H1 (cell line): Measurements from ENCODE around the gene ATP1A3. TPM values are rescaled to one million over a fixed set of nuclear protein-coding genes. Genes with fewer than 3 reads are reported as not detected.

Source experiments
- CBX8 ChIP-seq: fragments of 300-800, 300-1000 bp; sonication (generic); IDR thresholded peaks from 2 replicates; pipeline ENCODE4 v1.7.1; 2016; ENCODE audit warnings: low read depth, low read length, borderline replicate concordance
- E2F6 ChIP-seq: IDR thresholded peaks from 2 replicates; pipeline ENCODE4 v1.6.1; 2012; ENCODE audit warnings: inconsistent platforms
- EZH2 ChIP-seq: fragments of 200-600 bp; sonication (generic); IDR thresholded peaks from 2 replicates; pipeline ENCODE4 v1.7.1; 2012; ENCODE audit warnings: low read depth, mild to moderate bottlenecking, moderate library complexity, low read length, inconsistent platforms; ENCODE audit not compliant: severe bottlenecking
- GTF2F1 ChIP-seq: IDR thresholded peaks from 2 replicates; pipeline ENCODE4 v1.6.1; 2012; ENCODE audit warnings: low read depth, low read length, improper control_type of control experiment, borderline replicate concordance
- POU5F1 ChIP-seq: IDR thresholded peaks from 2 replicates; pipeline ENCODE4 v1.6.1; 2011; ENCODE audit warnings: low read depth, mild to moderate bottlenecking, low read length, moderate library complexity
- RBBP5 ChIP-seq: IDR thresholded peaks from 2 replicates; pipeline ENCODE4 v1.7.1; 2012; ENCODE audit warnings: low read depth, mild to moderate bottlenecking, inconsistent platforms, low read length, moderate library complexity, borderline replicate concordance
- SP2 ChIP-seq: IDR thresholded peaks from 2 replicates; pipeline ENCODE4 v1.6.1; 2012; ENCODE audit warnings: mild to moderate bottlenecking, low read length, inconsistent platforms
- polyA plus RNA-seq, 7 experiments: library from polyadenylated mRNA; depleted of rRNA in 3 of 7; stranded (reverse) in 5 of 7; unstranded in 2 of 7; fragments of >200 nt in 5 of 7; fragments of 200-250 nt in 2 of 7; gene quantifications; 1 replicate in 5 of 7; 2 replicates in 1 of 7; 4 replicates in 1 of 7; pipeline versions ENCODE4 v1.2.1 to v1.2.3, GENCODE V29; 2011 to 2013; ENCODE audit warnings: missing spikeins in 2 of 7, mixed read lengths in 2 of 7
- total RNA-seq: library from RNA; stranded (reverse); fragmentation: NEBNext Ultra II Directional; extraction: Animal tissue kit (Norgen Biotek cat#: 25700); gene quantifications from 2 replicates; pipeline ENCODE4 v1.2.1, GENCODE V29; 2021

ATP1A3 gene
- total and polyA plus RNA-seq, 2 of the 8 experiments (the other 6 are each of a cell fraction or from before 2014, with no cell fraction given): 11.1 to 41.2 TPM

GRCh38 chr19:42010245-42011126 is 16.5 kb upstream of the ATP1A3 start (continued):
- TF ChIP-seq RBBP5: no peak
- TF ChIP-seq GTF2F1: no peak
- no peak for TF ChIP-seq EZH2
- TF ChIP-seq SP2: no peak
- no peak for TF ChIP-seq E2F6
- TF ChIP-seq CBX8: no peak
- TF ChIP-seq POU5F1: no peak
